ENCODE data around the gene TDP1.

GRCh38 chr14:89927186-89927865 is 28.4 kb upstream of the TDP1 start:
- no peak for TF ChIP-seq EZH2 (IDR thresholded peaks at IDR 0.05; ENCODE audit: borderline replicate concordance, low read depth, low read length, severe bottlenecking)
- no peak for TF ChIP-seq CTCF (IDR thresholded peaks at IDR 0.05; ENCODE audit: borderline replicate concordance, extremely low read depth, low read length, poor library complexity, severe bottlenecking)
